Prostate gland (tissue), 2 donors: ENCODE data around the gene CHAF1A. TPM values are rescaled to one million over a fixed set of nuclear protein-coding genes. Genes with fewer than 3 reads are reported as not detected.

ENCODE experiments used
- DNase-seq: peaks from one replicate; pipeline ENCODE4 v3.0.0-alpha.2; 2019; ENCODE audit warnings: low spot score
- H3K27ac ChIP-seq, 2 donors: fragments of 200-600 bp; sonication (generic); 2 replicates each; pipeline ENCODE4 v1.5.1; 2017 to 2019
- H3K27me3 ChIP-seq: fragments of 200-600 bp; sonication (generic); replicated peaks from 2 replicates; pipeline ENCODE4 v1.5.1; 2019; ENCODE audit not compliant: insufficient read depth
- H3K36me3 ChIP-seq, 2 donors: fragments of 200-600 bp; sonication (generic); 1 replicate in 1 of 2; 2 replicates in 1 of 2; pipeline versions ENCODE4 v1.5.1 to v1.8.1; 2017 to 2019
- H3K4me1 ChIP-seq: fragments of 200-600 bp; sonication (generic); replicated peaks from 2 replicates; pipeline ENCODE4 v1.5.1; 2019
- H3K4me3 ChIP-seq, 2 donors: fragments of 200-600 bp; sonication (generic); 2 replicates each; pipeline ENCODE4 v1.5.1; 2017 to 2019
- H3K9me3 ChIP-seq: fragments of 200-600 bp; sonication (generic); 2 replicates; pipeline ENCODE4 v1.5.1; 2017
- CTCF ChIP-seq, 4 experiments: fragments of 200-600 bp in 2 of 4; fragments of 450-650 bp in 2 of 4; sonication (generic) in 2 of 4; IDR thresholded peaks; 1 replicate in 3 of 4; 2 replicates in 1 of 4; pipeline ENCODE4 v1.5.1; 2016 to 2019; ENCODE audit warnings: antibody characterized with exemption in 4 of 4, mild to moderate bottlenecking in 2 of 4, moderate library complexity in 2 of 4
- POLR2A ChIP-seq: fragments of 450-650 bp; IDR thresholded peaks from one replicate; pipeline ENCODE4 v1.6.1; 2016; ENCODE audit warnings: antibody characterized with exemption, mild to moderate bottlenecking
- POLR2AphosphoS5 ChIP-seq: sonication (generic); formaldehyde crosslinking; IDR thresholded peaks from one replicate; pipeline ENCODE4 v1.6.1; 2017; ENCODE audit warnings: antibody characterized with exemption
- WGBS: methylation state at CpG from one replicate; pipeline ENCODE4 v1.1.5; 2018; 5-methylcytosine and 5-hydroxymethylcytosine counted together
- intact Hi-C: fragments of 100-400 bp; cut with DNase I; formaldehyde crosslinking; loops from one replicate; pipeline ENCODE4 v1.14.2; 2022
- total RNA-seq, 2 donors: library from RNA; depleted of rRNA; stranded (reverse); fragments of >200 nt; gene quantifications; one replicate each; pipeline ENCODE4 v1.1.0, GENCODE V29; 2016

The CHAF1A gene
- total RNA-seq, 2 donors from 2014 or later = 13.0 to 18.1 TPM

- Histone ChIP-seq H3K27ac (peak overlapping the region; percentile 36 to 55), H3K27me3 (no peaks in the 10 kb centered on the region), H3K9me3 (no peaks in the 10 kb centered on the region), H3K36me3 (peaks cover 0 to 28% of the 10 kb centered on the region in 2 donors), H3K4me3 (no peak overlapping the region), H3K4me1 (no peaks in the 10 kb centered on the region)
- intact Hi-C loops = no loop called here
- WGBS = 48% methylated on average over 9 of the region's 9 CpGs
- no peak for DNase-seq
- no peak for TF ChIP-seq POLR2A
- no peak for TF ChIP-seq CTCF (IDR thresholded peaks at IDR 0.05)
- no peak for TF ChIP-seq POLR2AphosphoS5
Measured at GRCh38 chr19:4360081-4360569, 42.3 kb upstream of the CHAF1A start.

- peaks cover 0 to 28% of the 10 kb centered on the region in 2 donors for H3K36me3 ChIP-seq
- intact Hi-C loops = no loop called here
- H3K4me1 ChIP-seq = no peaks in the 10 kb centered on the region
- no peak overlapping the region for H3K4me3 ChIP-seq
- H3K9me3 ChIP-seq = no peaks in the 10 kb centered on the region
- H3K27me3 ChIP-seq = no peaks in the 10 kb centered on the region
- WGBS = 69% methylated on average over 11 of the region's 12 CpGs
- DNase-seq = no peak
- H3K27ac ChIP-seq = peak overlapping the region; percentile 36 to 55
- TF ChIP-seq CTCF (IDR thresholded peaks at IDR 0.05) (no peak), POLR2A (no peak), POLR2AphosphoS5 (no peak)
Measured at GRCh38 chr19:4360641-4361151, 41.7 kb upstream of the CHAF1A start.

- Histone ChIP-seq H3K4me3 (no peak overlapping the region), H3K27ac (peak overlapping the region; percentile 26 to 55), H3K9me3 (no peaks in the 10 kb centered on the region), H3K27me3 (no peaks in the 10 kb centered on the region), H3K36me3 (peaks cover 0 to 28% of the 10 kb centered on the region in 2 donors), H3K4me1 (no peaks in the 10 kb centered on the region)
- WGBS = 72% methylated on average over 33 of the region's 50 CpGs
- no peak for DNase-seq
- TF ChIP-seq POLR2A (no peak), CTCF (IDR thresholded peaks at IDR 0.05) (no peak), POLR2AphosphoS5 (no peak)
- intact Hi-C loops = no loop called here
Measured at GRCh38 chr19:4361152-4362046, 41.0 kb upstream of the CHAF1A start.

GRCh38 chr19:4362101-4362828 is 40.2 kb upstream of the CHAF1A start:
- Histone ChIP-seq H3K4me3 (no peak overlapping the region), H3K4me1 (no peaks in the 10 kb centered on the region), H3K27ac (no peak overlapping the region), H3K36me3 (peaks cover 0 to 28% of the 10 kb centered on the region in 2 donors), H3K27me3 (no peaks in the 10 kb centered on the region), H3K9me3 (no peaks in the 10 kb centered on the region)
- intact Hi-C loops = no loop called here
- TF ChIP-seq POLR2A (no peak), POLR2AphosphoS5 (no peak), CTCF (IDR thresholded peaks at IDR 0.05) (no peak)
- DNase-seq = no peak
- WGBS = 78% methylated on average over 24 of the region's 32 CpGs
